Stromal cell of bone marrow (primary cell): Measurements from ENCODE around the gene BRINP3.
"Not testable (repeated sequence)": the region's sequence is repeated elsewhere in the genome, so short reads cannot be mapped to it uniquely, and the experiment has no call there.

Experiments used
- DNase-seq: peaks from one replicate; pipeline ENCODE4 v3.0.0-alpha.2; 2012; ENCODE audit warnings: low read depth

Gene BRINP3

GRCh38 chr1:190477762-190478148, at the start of gene BRINP3:
Gene BRINP3 (minus strand): TSS chr1:190477864.
- DNase-seq, result no peak

- DNase-seq, result no peak
These were observed 33.9 kb upstream of the BRINP3 start for GRCh38 chr1:190511554-190511953.

- no peak for DNase-seq
These were observed 29.7 kb upstream of the BRINP3 start for GRCh38 chr1:190507357-190507756.

GRCh38 chr1:190504539-190504938, 26.9 kb upstream of the BRINP3 start:
- DNase-seq, result not testable (repeated sequence)

GRCh38 chr1:190497565-190497964, 19.9 kb upstream of the BRINP3 start:
- DNase-seq, result no peak

GRCh38 chr1:190494451-190494850, 16.8 kb upstream of the BRINP3 start:
- no peak for DNase-seq

GRCh38 chr1:190491404-190491803, 13.7 kb upstream of the BRINP3 start:
- no peak for DNase-seq

GRCh38 chr1:190484045-190484444, 6.4 kb upstream of the BRINP3 start:
- no peak for DNase-seq

GRCh38 chr1:190480231-190480630, 2.6 kb upstream of the BRINP3 start:
- no peak for DNase-seq

- DNase-seq, result no peak
These were observed 1.9 kb upstream of the BRINP3 start for GRCh38 chr1:190479516-190479915.

- DNase-seq, result no peak
These were observed 1.4 kb upstream of the BRINP3 start for GRCh38 chr1:190479050-190479397.

GRCh38 chr1:190478149-190479049, 735 bp upstream of the BRINP3 start:
- no peak for DNase-seq

- DNase-seq, result no peak
These were observed 858 bp downstream of the BRINP3 start for GRCh38 chr1:190476806-190477205.

GRCh38 chr1:190476321-190476720, 1.3 kb downstream of the BRINP3 start:
- no peak for DNase-seq

GRCh38 chr1:190475421-190476141, 2.1 kb downstream of the BRINP3 start:
- no peak for DNase-seq

- no peak for DNase-seq
These were observed 2.9 kb downstream of the BRINP3 start for GRCh38 chr1:190474650-190475211.

GRCh38 chr1:190474010-190474409, 3.7 kb downstream of the BRINP3 start:
- no peak for DNase-seq

- DNase-seq, result no peak
These were observed 5.2 kb downstream of the BRINP3 start for GRCh38 chr1:190472494-190472893.

- no peak for DNase-seq
These were observed 5.6 kb downstream of the BRINP3 start for GRCh38 chr1:190472042-190472441.

GRCh38 chr1:190464690-190465089, 13.0 kb downstream of the BRINP3 start:
- no peak for DNase-seq

GRCh38 chr1:190456129-190456528, 21.5 kb downstream of the BRINP3 start:
- no peak for DNase-seq

GRCh38 chr1:190455631-190456030, 22.0 kb downstream of the BRINP3 start:
- no peak for DNase-seq

- no peak for DNase-seq
These were observed 24.1 kb downstream of the BRINP3 start for GRCh38 chr1:190453550-190453949.
